Non-pigmented ciliary epithelial cell (primary cell): ENCODE data around the gene HSD17B14.
A peak's percentile ranks its signal among the peaks of the same experiment; 100 is the strongest.
"Not testable (repeated sequence)": the region's sequence is repeated elsewhere in the genome, so short reads cannot be mapped to it uniquely, and the experiment has no call there.

Source experiments
- DNase-seq: peaks from one replicate; pipeline ENCODE4 v3.0.0-alpha.2; 2010; ENCODE audit warnings: low read depth

Gene HSD17B14

GRCh38 chr19:48867123-48867745 is 30.9 kb upstream of the HSD17B14 start:
- DNase-seq, result no peak

GRCh38 chr19:48866692-48867091 is 30.4 kb upstream of the HSD17B14 start:
- DNase-seq, result no peak

DNA sequence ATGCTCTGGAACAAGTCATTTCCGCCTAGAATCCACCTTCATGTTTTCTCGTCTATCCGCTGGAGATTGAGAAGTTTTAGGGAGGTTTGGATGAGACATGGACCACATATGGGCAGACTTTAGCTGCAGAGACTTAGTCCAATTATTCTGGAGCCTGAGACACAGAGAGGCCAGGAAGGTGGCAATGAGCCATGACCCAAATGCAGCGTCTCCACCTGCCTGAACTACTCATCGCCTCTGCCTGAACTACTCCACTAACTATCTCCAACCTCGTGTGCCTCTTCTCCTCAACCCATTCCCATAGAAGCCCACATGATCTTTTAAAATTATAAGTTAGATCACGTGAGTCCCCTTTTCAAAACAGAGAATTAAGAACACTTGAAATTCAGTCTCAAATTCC is 26.5 kb upstream of the HSD17B14 start:
- DNase-seq, result no peak

GRCh38 chr19:48861313-48861712 is 25.0 kb upstream of the HSD17B14 start:
- no peak for DNase-seq

- DNase-seq, result no peak
Observed at GRCh38 chr19:48859711-48860572, 23.7 kb upstream of the HSD17B14 start.

DNA sequence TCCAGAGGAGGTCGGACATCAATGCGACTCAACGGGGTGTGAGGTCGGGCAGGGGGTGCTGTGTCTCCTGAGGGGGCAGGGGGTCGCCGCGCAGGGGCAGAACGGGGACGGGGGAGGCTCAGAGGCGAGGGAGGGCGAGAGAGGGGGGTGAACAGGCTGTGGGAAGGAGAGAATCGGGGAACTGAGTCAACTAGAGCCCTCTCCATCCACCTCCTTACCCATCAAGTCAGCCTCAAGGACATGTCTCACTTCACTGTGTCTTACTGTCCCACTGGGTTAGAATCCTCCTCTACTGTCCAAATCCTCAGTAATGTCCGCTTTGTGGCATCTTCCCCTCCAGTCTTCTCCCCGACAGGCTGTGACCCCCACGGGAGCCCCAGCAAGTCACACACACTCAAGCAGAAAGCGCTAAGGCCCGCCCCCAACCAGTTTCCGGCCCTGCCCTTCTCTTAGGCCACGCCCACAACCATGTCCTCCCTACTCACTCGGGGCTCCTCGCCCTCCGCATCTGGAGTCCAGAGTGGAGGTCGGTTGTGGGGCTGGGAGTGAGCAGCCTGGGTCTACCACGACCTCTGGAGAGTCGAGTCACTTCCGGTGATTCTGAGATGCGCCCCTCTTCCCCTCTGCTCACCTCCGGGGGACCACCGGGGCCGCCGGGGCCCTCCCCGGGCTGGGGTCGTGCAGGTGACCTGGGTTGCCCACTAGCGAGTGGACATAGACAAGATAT is 22.9 kb upstream of the HSD17B14 start:
- no peak for DNase-seq

DNA sequence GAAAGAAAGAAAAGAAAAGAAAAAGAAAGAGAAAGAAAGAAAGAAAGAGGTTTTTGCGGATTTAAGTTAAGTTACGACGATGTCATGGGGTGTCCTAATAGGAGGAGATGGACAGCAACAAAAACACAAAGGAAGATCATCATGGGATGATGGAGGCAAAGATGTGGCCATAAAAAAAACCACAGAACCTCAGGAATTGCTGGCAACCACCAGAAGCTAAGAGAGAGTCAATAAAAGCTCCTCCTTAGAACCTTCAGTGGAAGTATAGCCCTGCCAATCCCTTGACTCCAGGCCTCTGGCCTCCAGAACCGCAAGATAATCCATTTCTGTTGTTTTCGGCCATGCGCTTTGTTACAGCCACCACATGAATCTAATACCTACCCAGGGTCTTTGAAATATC is 20.6 kb upstream of the HSD17B14 start:
- DNase-seq, result no peak

GRCh38 chr19:48854103-48854502 is 17.8 kb upstream of the HSD17B14 start:
- no peak for DNase-seq

GRCh38 chr19:48853483-48853882 is 17.2 kb upstream of the HSD17B14 start:
- no peak for DNase-seq

DNA sequence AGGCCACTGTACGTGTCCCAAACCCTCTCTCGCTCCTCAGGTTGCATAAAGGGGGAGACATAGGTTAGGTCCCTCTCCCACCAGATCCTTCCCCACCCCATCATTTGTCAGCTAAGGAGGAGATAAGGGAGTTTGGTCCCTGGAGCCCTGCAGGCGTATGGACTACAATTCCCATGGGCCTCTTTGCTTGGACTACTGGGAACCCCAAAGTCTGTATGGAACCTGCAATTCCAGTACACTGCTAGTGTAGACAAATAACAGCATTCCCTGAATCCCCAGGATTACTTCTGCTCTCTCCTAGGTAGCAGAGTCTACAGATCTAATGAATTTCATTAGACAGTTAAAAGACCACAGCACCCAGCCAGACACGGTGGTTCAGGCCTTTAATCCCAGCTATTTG is 16.0 kb upstream of the HSD17B14 start:
- DNase-seq, result no peak

DNA sequence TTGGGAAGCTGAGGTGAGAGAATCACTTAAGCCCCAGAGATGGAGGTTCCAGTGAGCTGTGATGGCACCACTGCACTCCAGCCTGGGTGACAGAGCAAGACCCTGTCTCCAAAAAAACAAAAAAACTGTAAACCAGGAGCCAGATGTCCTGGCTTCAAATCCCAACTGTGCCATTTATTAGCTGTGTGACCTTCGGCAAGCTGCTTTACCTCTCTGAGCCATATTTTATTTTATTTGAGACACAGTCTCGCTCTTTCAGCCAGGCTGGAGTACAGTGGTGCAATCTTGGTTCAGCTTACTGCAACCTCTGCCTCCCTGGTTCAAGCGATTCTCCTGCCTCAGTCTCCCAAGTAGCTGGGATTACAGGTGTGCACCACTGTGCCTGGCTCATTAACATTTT is 10.4 kb upstream of the HSD17B14 start:
- not testable (repeated sequence) for DNase-seq

- DNase-seq, result no peak
Observed at GRCh38 chr19:48845384-48845783, 9.1 kb upstream of the HSD17B14 start.

DNA sequence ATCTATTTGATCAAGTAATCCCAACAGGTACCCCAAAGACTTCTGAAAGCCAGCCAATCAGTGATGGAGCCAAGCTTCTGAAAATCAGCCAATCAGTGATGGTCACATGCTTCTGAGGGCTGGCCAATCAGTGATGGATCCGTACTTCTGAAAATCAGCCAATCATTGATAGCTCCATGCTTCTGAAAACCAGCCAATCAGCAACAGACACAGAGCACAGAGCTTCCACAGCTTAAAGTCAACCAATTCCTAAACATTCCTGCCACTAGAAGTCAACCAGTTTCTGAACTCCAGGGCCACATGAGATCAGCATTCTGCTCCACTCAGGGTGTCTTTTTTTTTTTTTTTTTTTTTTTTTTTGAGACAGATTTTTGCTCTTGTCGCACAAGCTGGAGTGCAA is 8.2 kb upstream of the HSD17B14 start:
- DNase-seq, result no peak

DNA sequence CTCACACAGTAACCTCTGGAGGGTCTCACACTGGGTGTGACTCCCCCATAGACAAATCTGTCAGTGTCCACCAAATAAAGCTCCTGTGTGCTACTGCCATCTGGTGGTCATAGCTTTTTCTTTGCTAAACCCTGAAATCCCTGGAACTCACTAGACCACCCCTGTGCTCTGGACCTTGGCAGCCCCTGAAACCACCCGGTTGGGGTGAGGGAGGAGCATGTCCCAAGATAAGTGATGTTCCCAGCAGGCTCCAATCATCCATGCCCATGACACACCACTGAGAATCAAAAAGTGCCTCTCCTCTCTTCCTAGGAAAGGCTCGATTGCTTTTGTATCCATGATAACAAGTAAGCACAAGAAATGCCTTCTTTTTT is 6.5 kb upstream of the HSD17B14 start:
- no peak for DNase-seq

GRCh38 chr19:48841571-48841970 is 5.3 kb upstream of the HSD17B14 start:
- no peak for DNase-seq

DNA sequence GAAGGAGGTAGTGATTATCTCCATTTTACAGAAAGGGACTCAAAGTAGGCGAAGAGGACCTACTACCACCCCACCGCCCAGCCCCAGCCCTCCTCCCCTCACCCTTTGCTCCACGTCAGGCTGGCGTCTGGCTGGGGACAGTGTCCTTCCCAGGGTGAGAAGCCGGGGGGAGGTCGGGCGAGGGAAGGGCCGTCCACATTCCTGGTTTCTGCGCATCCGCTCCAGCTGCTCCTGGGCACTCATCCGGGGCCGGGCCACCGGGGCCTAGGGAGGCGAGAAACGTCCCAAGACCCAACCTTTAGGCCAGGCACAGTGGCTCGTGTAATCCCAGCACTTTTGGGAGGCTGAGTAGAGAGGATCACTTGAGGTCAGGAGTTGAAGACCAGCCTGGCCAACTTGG is 4.8 kb upstream of the HSD17B14 start:
- DNase-seq, result no peak

DNA sequence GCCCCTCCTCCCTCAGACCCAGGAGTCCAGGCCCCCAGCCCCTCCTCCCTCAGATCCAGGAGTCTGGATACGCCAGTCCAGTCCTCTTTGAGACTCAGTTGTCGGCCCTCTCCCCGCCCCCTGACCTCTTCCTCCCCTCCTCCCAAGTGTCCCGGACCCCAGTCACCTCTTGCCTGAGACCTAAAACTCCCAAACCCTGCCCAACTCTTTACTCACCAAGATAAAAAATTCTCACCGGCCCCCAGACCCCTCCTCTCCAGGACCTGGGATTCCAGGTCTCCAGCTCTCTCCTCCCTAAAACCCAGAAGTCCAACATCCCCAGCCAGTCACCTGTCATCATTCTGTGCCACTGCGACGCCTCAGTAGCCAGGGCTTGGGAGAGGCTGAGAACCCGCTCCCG is 1.4 kb upstream of the HSD17B14 start:
- DNase-seq, result no peak

DNA sequence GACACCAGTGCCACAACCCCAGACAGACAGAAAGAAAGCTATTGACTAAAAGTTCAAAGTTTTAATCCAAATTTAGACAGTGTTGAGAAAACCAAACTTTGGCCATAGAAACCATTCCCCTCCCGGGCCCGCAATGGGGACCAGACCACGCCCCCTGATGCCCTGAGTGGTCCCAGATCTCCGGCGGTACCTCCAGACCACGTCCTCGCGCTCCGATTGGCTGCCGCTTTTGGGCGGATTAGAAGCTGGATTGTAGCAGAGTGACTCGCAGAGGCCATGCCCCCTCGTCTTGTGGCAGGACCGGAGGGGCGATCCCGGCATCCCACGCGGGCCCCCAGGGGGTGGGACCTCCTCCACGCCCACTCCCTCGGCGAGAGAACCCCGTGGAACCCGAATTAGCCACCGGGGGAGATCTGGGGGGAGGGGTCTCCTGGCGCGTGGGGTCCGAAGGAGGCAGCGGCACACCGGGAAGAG is 797 bp upstream of the HSD17B14 start:
- peak; percentile 55 for DNase-seq

- no peak for DNase-seq
Observed at GRCh38 chr19:48835734-48836088, 580 bp downstream of the HSD17B14 start.

DNA sequence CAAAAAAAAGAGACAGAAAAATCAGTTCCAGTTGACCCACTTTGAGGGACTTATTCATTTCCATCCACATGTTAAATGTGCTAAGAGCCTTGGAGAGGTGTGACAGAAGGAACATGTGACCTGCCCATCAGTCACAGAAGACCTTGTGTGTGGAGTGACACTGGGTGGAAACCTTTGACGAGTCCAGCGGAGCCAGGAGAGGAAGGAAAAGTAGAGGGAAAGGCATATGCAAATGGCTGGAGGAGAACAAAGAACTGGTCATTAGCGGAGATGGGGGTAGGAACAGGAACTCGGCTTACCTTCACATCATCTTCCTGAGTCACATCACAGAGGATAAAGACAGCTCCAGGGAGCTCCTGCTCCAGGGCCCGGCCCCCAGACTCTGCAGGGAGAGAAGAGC is 2.3 kb downstream of the HSD17B14 start:
- no peak for DNase-seq

DNA sequence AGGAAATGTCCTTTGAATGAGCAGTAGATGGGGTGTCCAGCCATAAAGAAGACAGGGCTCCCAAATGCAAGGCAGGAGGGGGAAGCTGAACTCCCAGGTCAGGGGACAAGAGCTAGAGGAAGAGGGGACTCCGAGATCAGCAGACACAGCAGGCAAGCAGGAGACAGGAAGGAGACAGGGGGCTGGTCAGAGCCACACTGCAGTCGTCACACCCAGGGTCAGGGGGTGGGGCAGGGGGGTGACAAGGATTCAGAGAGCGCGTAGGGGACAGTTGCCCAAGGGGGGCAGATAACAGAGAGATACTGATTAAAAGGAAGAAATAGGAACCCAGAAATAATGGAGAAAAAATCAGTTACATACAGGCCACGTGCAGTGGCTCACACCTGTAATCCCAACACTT is 3.2 kb downstream of the HSD17B14 start:
- DNase-seq, result no peak

GRCh38 chr19:48830965-48831364 is 5.3 kb downstream of the HSD17B14 start:
- no peak for DNase-seq

GRCh38 chr19:48830088-48830487 is 6.2 kb downstream of the HSD17B14 start:
- no peak for DNase-seq
